WTC11 (cell line): ENCODE measurements around the gene OSGEP. TPM values are rescaled to one million over a fixed set of nuclear protein-coding genes. Genes with fewer than 3 reads are reported as not detected.
A peak's percentile ranks its signal among the peaks of the same experiment; 100 is the strongest.

ENCODE experiments used
- ATAC-seq: fragments of 200-7000 bp; cut with Tn5 transposase; 2 replicates; pipeline ENCODE4 v1.10.0; 2021; ENCODE audit warnings: mild to moderate bottlenecking, moderate library complexity
- CTCF ChIA-PET: fragments of 300-600 bp; sonication (Branson Sonifier 250); formaldehyde crosslinking; loops from one replicate; lab custom pipeline; 2021; ENCODE audit warnings: antibody characterized with exemption; lab: Charles Lee
- POLR2A ChIA-PET: fragments of 350-600 bp; sonication (Branson Sonifier 250); formaldehyde crosslinking; loops from one replicate; lab custom pipeline; 2021; ENCODE audit warnings: antibody characterized with exemption; lab: Charles Lee
- DNase-seq: peaks from one replicate; pipeline ENCODE4 v3.0.0; 2021; ENCODE audit warnings: low spot score
- H3K27ac Mint-ChIP-seq: 2 replicates; pipeline ENCODE4 v1.8.0; 2021; ENCODE audit warnings: mixed read lengths
- H3K27me3 Mint-ChIP-seq: 2 replicates; pipeline ENCODE4 v1.8.0; 2021; ENCODE audit warnings: low read depth, mild to moderate bottlenecking, moderate library complexity, mixed read lengths
- H3K36me3 Mint-ChIP-seq: 2 replicates; pipeline ENCODE4 v1.8.0; 2021; ENCODE audit warnings: mixed read lengths
- H3K4me1 Mint-ChIP-seq: 2 replicates; pipeline ENCODE4 v1.8.0; 2022; ENCODE audit warnings: mixed read lengths
- H3K4me3 Mint-ChIP-seq: 2 replicates; pipeline ENCODE4 v1.8.0; 2021; ENCODE audit warnings: mild to moderate bottlenecking, moderate library complexity, mixed read lengths
- H3K9me3 Mint-ChIP-seq: 2 replicates; pipeline ENCODE4 v1.8.0; 2021; ENCODE audit warnings: mixed read lengths
- CREB1 ChIP-seq: sonication (generic); formaldehyde crosslinking; IDR thresholded peaks from 2 replicates; pipeline ENCODE4 v1.8.0; 2023; ENCODE audit warnings: mild to moderate bottlenecking, missing genetic modification reagents
- FOXP1 ChIP-seq: sonication (generic); formaldehyde crosslinking; IDR thresholded peaks from 2 replicates; pipeline ENCODE4 v1.8.0; 2022; ENCODE audit warnings: missing genetic modification reagents, mild to moderate bottlenecking, moderate library complexity, borderline replicate concordance
- GTF2I ChIP-seq: fragments of 250-450 bp; sonication (Bioruptor Pico); conservative IDR thresholded peaks from 2 replicates; pipeline ENCODE4 v1.4.0; 2021; ENCODE audit warnings: mild to moderate bottlenecking
- JUN ChIP-seq: sonication (generic); formaldehyde crosslinking; IDR thresholded peaks from 2 replicates; pipeline ENCODE4 v1.8.0; 2023; ENCODE audit warnings: mild to moderate bottlenecking, missing genetic modification reagents
- MAX ChIP-seq: sonication (generic); formaldehyde crosslinking; IDR thresholded peaks from 2 replicates; pipeline ENCODE4 v1.8.0; 2022; ENCODE audit warnings: mild to moderate bottlenecking, missing genetic modification reagents
- MYBL2 ChIP-seq: sonication (generic); formaldehyde crosslinking; IDR thresholded peaks from 2 replicates; pipeline ENCODE4 v1.8.1; 2023; ENCODE audit warnings: mild to moderate bottlenecking, moderate library complexity, missing genetic modification reagents
- NFYB ChIP-seq: sonication (generic); formaldehyde crosslinking; conservative IDR thresholded peaks from 2 replicates; pipeline ENCODE4 v1.8.0; 2022; ENCODE audit warnings: low read depth, missing genetic modification reagents
- STAT6 ChIP-seq: sonication (generic); formaldehyde crosslinking; conservative IDR thresholded peaks from 2 replicates; pipeline ENCODE4 v1.8.1; 2023; ENCODE audit warnings: mild to moderate bottlenecking, low read depth, missing genetic modification reagents, moderate library complexity
- TEAD4 ChIP-seq: sonication (generic); formaldehyde crosslinking; IDR thresholded peaks from 2 replicates; pipeline ENCODE4 v1.8.0; 2022; ENCODE audit warnings: mild to moderate bottlenecking, missing genetic modification reagents
- USF1 ChIP-seq: sonication (generic); formaldehyde crosslinking; IDR thresholded peaks from 2 replicates; pipeline ENCODE4 v1.8.0; 2022; ENCODE audit warnings: mild to moderate bottlenecking, missing genetic modification reagents
- ZBTB43 ChIP-seq: sonication (generic); formaldehyde crosslinking; IDR thresholded peaks from 2 replicates; pipeline ENCODE4 v1.8.1; 2023; ENCODE audit warnings: mild to moderate bottlenecking, missing genetic modification reagents
- ZNF423 ChIP-seq: fragments of 250-450 bp; sonication (Bioruptor Pico); IDR thresholded peaks from 2 replicates; pipeline ENCODE4 v2.1.2; 2022; ENCODE audit warnings: mild to moderate bottlenecking, moderate library complexity
- ZNF532 ChIP-seq: fragments of 250-450 bp; sonication (Bioruptor Pico); IDR thresholded peaks from 2 replicates; pipeline ENCODE4 v1.9.0; 2021; ENCODE audit warnings: mild to moderate bottlenecking, borderline replicate concordance
- total RNA-seq: library from RNA; stranded (reverse); gene quantifications from 3 replicates; pipeline ENCODE4 v1.2.3, GENCODE V29; 2021

The OSGEP gene
- total RNA-seq, 1 experiment from 2014 or later, result 40.0 TPM

- TF ChIP-seq STAT6 (no peak), GTF2I (CRISPR knock-in tag) (no peak), ZNF423 (CRISPR knock-in tag) (no peak), NFYB (CRISPR knock-in tag) (no peak), TEAD4 (CRISPR knock-in tag) (no peak)
Observed at GRCh38 chr14:20487396-20487725, 32.7 kb upstream of the OSGEP start (continued).

- no peak for ATAC-seq
- CTCF ChIA-PET, result interaction anchor here (0.8 to 5.8 kb wide), 12 partner anchors 11 to 126 kb away, joined by 3 to 64 read pairs (median 4); partner anchors contain the start of genes PIP4P1 and RNASE11
Observed at GRCh38 chr14:20486684-20487395, 32.2 kb upstream of the OSGEP start.

GRCh38 chr14:20485900-20486299 lies 31.3 kb upstream of the OSGEP start:
- Mint-ChIP-seq H3K27me3 (no peaks in the 10 kb centered on the region; the same call in 1 of the 2 replicates), H3K4me3 (no peak overlapping the region), H3K36me3 (no peaks in the 10 kb centered on the region), H3K4me1 (peaks cover 55% of the 10 kb centered on the region), H3K9me3 (peaks cover 6% of the 10 kb centered on the region; the same call in 1 of the 2 replicates), H3K27ac (no peak overlapping the region)
- TF ChIP-seq MAX (CRISPR knock-in tag) (peak; percentile 67; the same call in 1 of the 2 replicates), CREB1 (CRISPR knock-in tag) (no peak), JUN (CRISPR knock-in tag) (no peak), USF1 (CRISPR knock-in tag) (peak; percentile 44; the same call in 1 of the 2 replicates), ZNF532 (CRISPR knock-in tag) (0 out of 2 replicates have a peak, but pooled peaks have one; percentile 31), ZBTB43 (CRISPR knock-in tag) (no peak)
- ATAC-seq, result peak; percentile 63
- POLR2A ChIA-PET, result interaction anchor here (0.6 kb wide), 1 partner anchor 30 kb away, joined by 3 read pairs; the partner anchor contains the start of gene APEX1
- peak; percentile 14 for DNase-seq
- CTCF ChIA-PET, result interaction anchor here (1.0 to 5.8 kb wide), 5 partner anchors 10 to 127 kb away, joined by 3 to 64 read pairs (median 4); no protein-coding TSS in a partner anchor

More at GRCh38 chr14:20486684-20487395, 32.2 kb upstream of the OSGEP start:
- no peak for TF ChIP-seq MYBL2
- TF ChIP-seq FOXP1 (CRISPR knock-in tag), result no peak
- POLR2A ChIA-PET, result interaction anchor here (0.5 kb wide), 1 partner anchor 64 kb away, joined by 3 read pairs; no protein-coding TSS in a partner anchor
- Mint-ChIP-seq H3K27ac (no peak overlapping the region), H3K27me3 (no peaks in the 10 kb centered on the region; the same call in 1 of the 2 replicates), H3K36me3 (no peaks in the 10 kb centered on the region), H3K4me3 (no peak overlapping the region), H3K4me1 (peaks cover 50% of the 10 kb centered on the region), H3K9me3 (peaks cover 6% of the 10 kb centered on the region; the same call in 1 of the 2 replicates)
- DNase-seq, result no peak
